ENCODE results near the gene ZSWIM8. TPM values are rescaled to one million over a fixed set of nuclear protein-coding genes. Genes with fewer than 3 reads are reported as not detected.
"Not testable (repeated sequence)": the region's sequence is repeated elsewhere in the genome, so short reads cannot be mapped to it uniquely, and the experiment has no call there.

The ZSWIM8 gene
- total RNA-seq, 2 donors from 2014 or later: 37.6 to 63.2 TPM

- Histone ChIP-seq H3K36me3 (peaks cover 10% of the 10 kb centered on the region), H3K9me3 (no peaks in the 10 kb centered on the region), H3K4me1 (no peaks in the 10 kb centered on the region), H3K4me3 (no peak overlapping the region), H3K27ac (no peak overlapping the region), H3K27me3 (no peaks in the 10 kb centered on the region)
- DNase-seq (ENCODE audit: low spot score): no peak
- no peak for TF ChIP-seq CTCF (IDR thresholded peaks at IDR 0.05)
These were observed 42.1 kb downstream of the ZSWIM8 start for GRCh38 chr10:73827346-73828089.

DNA sequence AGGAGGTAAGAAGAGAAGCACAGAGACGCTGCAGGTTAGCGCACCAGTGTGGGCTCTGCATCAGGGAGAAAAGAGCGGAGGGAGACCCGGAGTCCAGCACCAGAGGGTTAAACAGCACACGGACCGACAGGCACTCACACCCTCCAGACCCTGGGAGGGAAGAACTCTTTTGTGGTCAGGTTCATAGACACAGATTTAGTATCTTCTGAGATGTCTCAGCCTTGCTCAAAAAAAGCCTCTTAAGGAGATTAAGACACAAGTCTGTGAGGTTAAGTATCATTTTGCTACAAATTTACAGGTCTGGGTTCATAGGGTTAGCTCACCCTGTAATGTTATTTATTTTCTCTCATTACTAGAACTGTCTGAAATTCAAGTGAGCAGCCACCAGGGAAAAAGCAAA is 42.8 kb downstream of the ZSWIM8 start:
- Histone ChIP-seq H3K27ac (no peak overlapping the region), H3K27me3 (no peaks in the 10 kb centered on the region), H3K4me3 (no peak overlapping the region), H3K9me3 (no peaks in the 10 kb centered on the region), H3K36me3 (peaks cover 10% of the 10 kb centered on the region), H3K4me1 (no peaks in the 10 kb centered on the region)
- no peak for TF ChIP-seq CTCF (IDR thresholded peaks at IDR 0.05)
- no peak for DNase-seq (ENCODE audit: low spot score)

DNA sequence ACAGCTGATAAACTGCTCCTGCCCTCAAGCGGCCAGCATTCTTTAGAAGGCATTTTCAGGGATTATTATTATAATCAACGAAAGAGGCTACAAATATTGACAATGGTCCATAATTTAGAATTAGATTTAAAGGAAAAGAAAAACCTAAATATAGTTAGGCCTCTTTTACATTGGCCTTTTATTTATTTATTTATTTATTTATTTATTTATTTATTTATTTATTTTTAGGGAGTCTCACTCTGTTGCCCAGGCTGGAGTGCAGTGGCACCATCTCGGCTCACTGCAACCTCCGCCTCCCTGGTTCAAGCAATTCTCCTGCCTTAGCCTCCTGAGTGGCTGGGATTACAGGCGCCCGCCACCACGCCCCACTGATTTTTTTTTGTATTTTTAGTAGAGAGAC is 43.7 kb downstream of the ZSWIM8 start:
- not testable (repeated sequence) for H3K27ac ChIP-seq; H3K4me3 ChIP-seq; H3K36me3 ChIP-seq; H3K4me1 ChIP-seq; H3K27me3 ChIP-seq; DNase-seq (ENCODE audit: low spot score); H3K9me3 ChIP-seq

DNA sequence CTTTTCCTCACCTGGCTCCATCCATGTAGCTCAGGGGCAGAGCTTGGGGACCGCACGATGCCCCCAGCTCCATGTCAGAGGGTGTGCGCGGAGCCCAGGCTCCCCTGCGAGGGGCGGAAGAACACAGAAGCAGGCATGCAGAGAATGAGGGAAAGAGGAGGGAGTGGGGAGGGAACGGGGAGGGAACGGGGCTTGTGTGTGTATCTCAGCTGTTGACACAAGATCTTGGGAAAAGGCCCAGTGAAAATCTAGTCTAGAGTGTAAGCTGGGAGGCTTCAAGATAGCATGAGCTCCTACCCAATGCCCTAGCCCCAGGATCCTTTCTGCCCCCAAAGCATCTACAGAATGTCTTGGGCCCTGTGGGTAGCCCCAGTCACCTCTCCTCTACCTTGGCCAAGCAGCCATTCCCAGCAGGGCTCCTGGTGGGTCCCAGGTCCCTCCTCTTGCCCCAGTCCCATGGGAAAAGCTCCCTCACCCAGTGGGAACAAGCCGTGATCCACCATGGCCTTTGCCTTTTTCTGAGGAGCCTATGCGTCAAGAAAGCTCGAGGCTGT is 51.1 kb downstream of the ZSWIM8 start:
- Histone ChIP-seq H3K27me3 (no peaks in the 10 kb centered on the region), H3K4me1 (no peaks in the 10 kb centered on the region), H3K9me3 (no peaks in the 10 kb centered on the region), H3K36me3 (peaks cover 20% of the 10 kb centered on the region), H3K27ac (no peak overlapping the region), H3K4me3 (no peak overlapping the region)
- TF ChIP-seq CTCF (IDR thresholded peaks at IDR 0.05): no peak
- no peak for DNase-seq (ENCODE audit: low spot score)

- Histone ChIP-seq H3K4me3 (no peak overlapping the region), H3K27me3 (no peaks in the 10 kb centered on the region), H3K4me1 (no peaks in the 10 kb centered on the region), H3K36me3 (peaks cover 22% of the 10 kb centered on the region), H3K9me3 (no peaks in the 10 kb centered on the region), H3K27ac (no peak overlapping the region)
- TF ChIP-seq CTCF (IDR thresholded peaks at IDR 0.05): no peak
- DNase-seq (ENCODE audit: low spot score): no peak
These were observed 51.7 kb downstream of the ZSWIM8 start for GRCh38 chr10:73837072-73837471.

GRCh38 chr10:73838008-73838567 is 52.7 kb downstream of the ZSWIM8 start:
- H3K36me3 ChIP-seq: peaks cover 33% of the 10 kb centered on the region
- TF ChIP-seq CTCF (IDR thresholded peaks at IDR 0.05): no peak
- no peaks in the 10 kb centered on the region for H3K9me3 ChIP-seq
- no peaks in the 10 kb centered on the region for H3K27me3 ChIP-seq
- H3K4me3 ChIP-seq: no peak overlapping the region
- no peak overlapping the region for H3K27ac ChIP-seq
- DNase-seq (ENCODE audit: low spot score): no peak
- H3K4me1 ChIP-seq: no peaks in the 10 kb centered on the region

All from right atrium auricular region (tissue), 2 donors.